Measurements from ENCODE around the gene RBM44. TPM values are rescaled to one million over a fixed set of nuclear protein-coding genes. Genes with fewer than 3 reads are reported as not detected.

Gene RBM44
- total RNA-seq, 3 donors from 2014 or later = 1.4 to 2.5 (median 2.0) TPM

GRCh38 chr2:237875256-237876060 lies 76.9 kb downstream of the RBM44 start:
- no peaks in the 10 kb centered on the region for H3K9me3 ChIP-seq
- DNase-seq (ENCODE audit: low spot score in 2 of 2) = peak in 1 of 2 donors; percentile 33
- no peak overlapping the region for H3K27ac ChIP-seq
- no peaks in the 10 kb centered on the region for H3K36me3 ChIP-seq
- H3K4me1 ChIP-seq = no peaks in the 10 kb centered on the region
- no peaks in the 10 kb centered on the region for H3K27me3 ChIP-seq
- intact Hi-C loops (cut with DNase I; ENCODE audit: low total_unique reads) = no loop called here
- H3K4me3 ChIP-seq = no peak overlapping the region
- TF ChIP-seq, protein P1, sequence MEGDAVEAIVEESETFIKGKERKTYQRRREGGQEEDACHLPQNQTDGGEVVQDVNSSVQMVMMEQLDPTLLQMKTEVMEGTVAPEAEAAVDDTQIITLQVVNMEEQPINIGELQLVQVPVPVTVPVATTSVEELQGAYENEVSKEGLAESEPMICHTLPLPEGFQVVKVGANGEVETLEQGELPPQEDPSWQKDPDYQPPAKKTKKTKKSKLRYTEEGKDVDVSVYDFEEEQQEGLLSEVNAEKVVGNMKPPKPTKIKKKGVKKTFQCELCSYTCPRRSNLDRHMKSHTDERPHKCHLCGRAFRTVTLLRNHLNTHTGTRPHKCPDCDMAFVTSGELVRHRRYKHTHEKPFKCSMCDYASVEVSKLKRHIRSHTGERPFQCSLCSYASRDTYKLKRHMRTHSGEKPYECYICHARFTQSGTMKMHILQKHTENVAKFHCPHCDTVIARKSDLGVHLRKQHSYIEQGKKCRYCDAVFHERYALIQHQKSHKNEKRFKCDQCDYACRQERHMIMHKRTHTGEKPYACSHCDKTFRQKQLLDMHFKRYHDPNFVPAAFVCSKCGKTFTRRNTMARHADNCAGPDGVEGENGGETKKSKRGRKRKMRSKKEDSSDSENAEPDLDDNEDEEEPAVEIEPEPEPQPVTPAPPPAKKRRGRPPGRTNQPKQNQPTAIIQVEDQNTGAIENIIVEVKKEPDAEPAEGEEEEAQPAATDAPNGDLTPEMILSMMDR (IDR thresholded peaks at IDR 0.05) = no peak
- no peak for TF ChIP-seq POLR2AphosphoS5 (IDR thresholded peaks at IDR 0.05)
- TF ChIP-seq POLR2A (IDR thresholded peaks at IDR 0.05) = no peak

DNA sequence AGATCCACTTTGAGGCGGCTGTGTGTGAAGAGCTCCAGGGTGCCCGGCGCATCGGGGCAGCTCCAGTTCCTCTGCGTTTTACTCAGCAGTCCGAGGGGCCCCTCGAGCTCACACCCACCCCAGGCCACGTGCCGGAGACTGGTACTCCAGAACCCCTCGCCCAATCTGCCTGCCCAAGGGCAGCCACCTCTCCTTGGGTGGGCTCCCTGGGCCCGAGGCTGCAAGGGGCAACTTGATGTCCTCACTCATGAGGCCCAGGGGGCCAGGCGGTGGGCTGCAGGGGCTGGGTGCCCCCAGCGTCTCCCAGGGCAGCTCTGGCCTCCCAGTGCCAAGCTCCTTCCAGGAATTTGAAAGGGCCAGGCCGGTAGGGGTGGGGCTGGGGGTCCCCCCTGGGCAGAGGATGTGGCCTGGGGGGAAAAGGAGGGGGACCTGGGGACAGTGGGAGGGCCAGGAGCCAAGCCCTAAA lies 77.5 kb downstream of the RBM44 start:
- no peaks in the 10 kb centered on the region for H3K9me3 ChIP-seq
- no peaks in the 10 kb centered on the region for H3K27me3 ChIP-seq
- H3K4me3 ChIP-seq = no peak overlapping the region
- H3K36me3 ChIP-seq = no peaks in the 10 kb centered on the region
- intact Hi-C loops (cut with DNase I; ENCODE audit: low total_unique reads) = no loop called here
- no peaks in the 10 kb centered on the region for H3K4me1 ChIP-seq
- no peak overlapping the region for H3K27ac ChIP-seq
- DNase-seq (ENCODE audit: low spot score in 2 of 2) = peak in 1 of 2 donors; percentile 31
- no peak for TF ChIP-seq POLR2A (IDR thresholded peaks at IDR 0.05)
- no peak for TF ChIP-seq POLR2AphosphoS5 (IDR thresholded peaks at IDR 0.05)
- TF ChIP-seq, protein P1 (IDR thresholded peaks at IDR 0.05) = no peak

GRCh38 chr2:237876532-237876931 lies 78.0 kb downstream of the RBM44 start:
- Histone ChIP-seq H3K9me3 (no peaks in the 10 kb centered on the region), H3K4me3 (no peak overlapping the region), H3K27ac (no peak overlapping the region), H3K4me1 (no peaks in the 10 kb centered on the region), H3K36me3 (no peaks in the 10 kb centered on the region), H3K27me3 (no peaks in the 10 kb centered on the region)
- intact Hi-C loops (cut with DNase I; ENCODE audit: low total_unique reads) = no loop called here
- DNase-seq (ENCODE audit: low spot score in 2 of 2) = peak in 1 of 2 donors; percentile 5
- TF ChIP-seq, protein P1 (IDR thresholded peaks at IDR 0.05) = no peak
- no peak for TF ChIP-seq POLR2A (IDR thresholded peaks at IDR 0.05)
- no peak for TF ChIP-seq POLR2AphosphoS5 (IDR thresholded peaks at IDR 0.05)

- Histone ChIP-seq H3K27ac (no peak overlapping the region), H3K4me1 (no peaks in the 10 kb centered on the region), H3K27me3 (no peaks in the 10 kb centered on the region), H3K4me3 (no peak overlapping the region), H3K36me3 (no peaks in the 10 kb centered on the region), H3K9me3 (no peaks in the 10 kb centered on the region)
- no peak for DNase-seq (ENCODE audit: low spot score in 2 of 2)
- intact Hi-C loops (cut with DNase I; ENCODE audit: low total_unique reads) = no loop called here
- TF ChIP-seq POLR2AphosphoS5 (IDR thresholded peaks at IDR 0.05) = no peak
- no peak for TF ChIP-seq POLR2A (IDR thresholded peaks at IDR 0.05)
- TF ChIP-seq, protein P1 (IDR thresholded peaks at IDR 0.05) = no peak
Measured at GRCh38 chr2:237876951-237877491, 78.4 kb downstream of the RBM44 start.

All from breast epithelium (tissue), 4 donors.